T47D (cell line): ENCODE data around the gene SMG7.

ENCODE experiments used
- DNase-seq, 2 experiments: peaks; one replicate each; pipeline versions ENCODE4 v3.0.0 to v3.0.0-alpha.2; 2011 to 2012; ENCODE audit warnings: low read depth in 1 of 2, low spot score in 1 of 2
- JUND ChIP-seq: IDR thresholded peaks from 2 replicates; pipeline ENCODE4 v1.6.1; 2012; ENCODE audit warnings: low read depth
- in situ Hi-C: cut with HindIII; loops from 2 replicates; pipeline ENCODE4 v1.10.0; 2016; ENCODE audit warnings: low sequenced_read_pairs, low pct_unique_long_range_greater_than_20kb

Gene SMG7

GRCh38 chr1:183583466-183583865, 111.2 kb downstream of the SMG7 start:
- in situ Hi-C loops: no loop called here
- TF ChIP-seq JUND: no peak
- DNase-seq: no peak

DNA sequence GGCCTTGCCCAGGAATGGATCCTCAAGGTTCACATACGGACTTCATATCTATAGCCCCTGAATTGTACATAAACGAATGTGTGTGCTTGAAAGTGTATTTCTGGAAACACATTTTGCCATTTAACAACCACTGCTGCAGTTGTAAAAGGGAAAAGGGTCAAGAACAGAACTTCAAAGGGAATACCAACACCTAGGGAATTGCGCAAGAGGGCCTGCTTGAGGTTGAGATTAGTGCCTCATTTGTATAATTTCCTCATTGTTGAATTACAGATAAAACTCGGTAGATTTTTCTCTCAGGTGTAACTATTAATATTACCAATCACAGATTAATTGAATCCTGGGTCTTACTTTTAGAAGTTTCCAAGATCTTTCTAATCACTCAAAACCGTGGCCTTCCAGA, 111.8 kb downstream of the SMG7 start:
- no peak for TF ChIP-seq JUND
- in situ Hi-C loops: no loop called here

DNA sequence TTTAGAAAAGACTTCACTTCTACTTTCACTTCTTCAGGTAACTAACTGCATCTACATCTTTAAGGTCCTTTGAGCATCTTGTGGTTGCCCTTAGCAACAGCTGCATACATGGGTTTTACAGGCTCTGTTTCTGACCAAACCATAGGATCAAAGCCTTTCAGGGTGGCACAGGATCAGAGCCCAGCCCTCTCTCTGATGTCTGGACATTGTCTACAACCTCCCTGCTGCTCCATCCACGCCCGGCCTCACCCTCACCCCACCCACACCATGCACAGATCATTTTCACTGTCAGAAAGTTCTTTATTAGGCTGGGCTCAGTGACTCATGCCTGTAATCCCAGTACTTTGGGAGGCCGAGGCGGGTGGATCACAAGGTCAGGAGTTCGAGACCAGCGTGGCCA, 112.7 kb downstream of the SMG7 start:
- TF ChIP-seq JUND: no peak
- in situ Hi-C loops: no loop called here
- DNase-seq: no peak

More for the DNA sequence above, 111.8 kb downstream of the SMG7 start:
- no peak for DNase-seq

GRCh38 chr1:183586455-183586854, 114.2 kb downstream of the SMG7 start:
- in situ Hi-C loops: no loop called here
- DNase-seq: no peak
- no peak for TF ChIP-seq JUND

DNA sequence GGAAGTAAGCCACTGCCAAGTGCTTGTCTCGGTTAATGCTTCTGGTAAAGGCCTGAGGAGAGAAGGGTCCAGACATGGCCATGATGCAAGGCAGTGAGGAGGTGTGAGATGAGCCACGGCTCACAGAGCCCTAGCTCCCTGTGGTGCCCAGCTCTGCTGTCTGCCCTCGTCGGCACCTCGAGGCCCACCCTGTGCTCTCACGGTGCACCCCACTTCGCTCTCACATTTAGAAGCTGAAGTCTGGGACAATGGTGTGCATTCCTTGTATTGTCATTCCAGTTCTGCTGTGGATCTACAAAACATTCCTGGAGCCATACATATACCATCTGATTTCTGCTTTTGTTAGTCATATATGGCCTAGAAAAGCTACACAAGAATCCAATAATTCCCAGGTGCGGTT, 114.6 kb downstream of the SMG7 start:
- no peak for TF ChIP-seq JUND
- in situ Hi-C loops: no loop called here
- DNase-seq: no peak

- in situ Hi-C loops: no loop called here
- TF ChIP-seq JUND: no peak
- no peak for DNase-seq
These were observed 116.5 kb downstream of the SMG7 start for GRCh38 chr1:183588827-183589226.

- in situ Hi-C loops: no loop called here
- no peak for TF ChIP-seq JUND
- DNase-seq: no peak
These were observed 117.1 kb downstream of the SMG7 start for GRCh38 chr1:183589384-183589783.

DNA sequence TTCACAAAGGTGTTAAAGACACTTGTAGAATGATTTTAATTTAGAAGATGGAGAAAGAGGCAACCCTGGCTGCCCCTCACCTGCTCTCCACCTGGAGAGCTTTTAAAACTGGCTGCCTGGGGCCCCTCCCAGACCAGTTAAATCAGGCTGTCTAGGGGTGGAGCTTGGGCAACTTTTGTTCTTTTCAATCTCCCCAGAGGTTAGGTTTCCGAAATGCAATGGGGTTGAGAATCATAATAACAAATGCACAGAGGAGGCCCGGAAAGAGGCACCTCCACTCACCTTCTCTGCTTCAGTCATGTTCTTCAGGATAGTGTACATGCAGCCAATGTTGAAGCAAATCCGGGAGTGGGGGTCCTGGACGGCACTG, 117.6 kb downstream of the SMG7 start:
- in situ Hi-C loops: no loop called here
- no peak for TF ChIP-seq JUND
- no peak for DNase-seq

- TF ChIP-seq JUND: no peak
- DNase-seq: no peak
- in situ Hi-C loops: no loop called here
These were observed 118.2 kb downstream of the SMG7 start, which contains the start of gene NCF2 for GRCh38 chr1:183590244-183591191. Gene NCF2 (minus strand): TSS chr1:183590459. CDS start chr1:183590329, 130 bp downstream.

DNA sequence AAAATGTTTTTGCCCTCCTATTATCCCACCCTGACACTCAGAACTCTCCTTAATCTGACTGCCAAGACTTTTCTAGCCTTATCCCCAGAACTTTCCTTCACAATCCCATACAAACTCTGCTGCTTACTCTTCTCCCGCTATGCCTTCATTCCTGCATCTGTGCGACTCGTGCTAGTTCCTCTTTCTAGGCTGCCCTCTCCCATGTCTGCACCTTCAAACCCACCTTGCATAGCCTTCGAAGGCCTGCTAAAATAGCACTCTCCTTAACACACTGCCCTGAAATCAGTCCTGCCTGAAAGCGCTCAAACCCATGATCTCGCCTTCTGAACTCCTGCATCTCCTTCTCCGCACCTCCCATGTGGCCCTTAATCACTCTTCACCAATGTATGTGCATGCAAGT, 120.4 kb downstream of the SMG7 start:
- DNase-seq: no peak
- in situ Hi-C loops: no loop called here
- no peak for TF ChIP-seq JUND

- in situ Hi-C loops: no loop called here
- DNase-seq: no peak
- no peak for TF ChIP-seq JUND
These were observed 121.1 kb downstream of the SMG7 start for GRCh38 chr1:183593356-183593755.

- in situ Hi-C loops: no loop called here
- no peak for DNase-seq
- TF ChIP-seq JUND: no peak
These were observed 123.2 kb downstream of the SMG7 start for GRCh38 chr1:183595537-183595936.

DNA sequence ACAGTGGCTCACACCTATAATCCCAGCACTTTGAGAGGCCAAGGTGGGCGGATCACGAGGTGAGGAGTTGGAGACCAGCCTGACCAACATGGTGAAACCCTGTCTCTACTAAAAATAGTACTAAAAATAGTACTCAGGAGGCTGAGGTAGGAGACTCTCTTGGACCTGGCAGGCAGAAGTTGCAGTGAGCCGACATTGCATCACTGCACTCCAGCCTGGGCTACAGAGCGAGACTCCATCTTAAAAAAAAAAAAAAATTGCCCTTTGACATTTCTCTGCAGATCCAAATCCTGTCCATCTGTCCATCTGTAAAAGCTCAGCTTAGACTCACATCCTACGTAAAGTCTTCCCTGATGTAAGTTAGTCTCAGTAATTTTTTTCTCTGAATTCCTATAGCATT, 124.2 kb downstream of the SMG7 start:
- no peak for TF ChIP-seq JUND
- DNase-seq: no peak
- in situ Hi-C loops: no loop called here

DNA sequence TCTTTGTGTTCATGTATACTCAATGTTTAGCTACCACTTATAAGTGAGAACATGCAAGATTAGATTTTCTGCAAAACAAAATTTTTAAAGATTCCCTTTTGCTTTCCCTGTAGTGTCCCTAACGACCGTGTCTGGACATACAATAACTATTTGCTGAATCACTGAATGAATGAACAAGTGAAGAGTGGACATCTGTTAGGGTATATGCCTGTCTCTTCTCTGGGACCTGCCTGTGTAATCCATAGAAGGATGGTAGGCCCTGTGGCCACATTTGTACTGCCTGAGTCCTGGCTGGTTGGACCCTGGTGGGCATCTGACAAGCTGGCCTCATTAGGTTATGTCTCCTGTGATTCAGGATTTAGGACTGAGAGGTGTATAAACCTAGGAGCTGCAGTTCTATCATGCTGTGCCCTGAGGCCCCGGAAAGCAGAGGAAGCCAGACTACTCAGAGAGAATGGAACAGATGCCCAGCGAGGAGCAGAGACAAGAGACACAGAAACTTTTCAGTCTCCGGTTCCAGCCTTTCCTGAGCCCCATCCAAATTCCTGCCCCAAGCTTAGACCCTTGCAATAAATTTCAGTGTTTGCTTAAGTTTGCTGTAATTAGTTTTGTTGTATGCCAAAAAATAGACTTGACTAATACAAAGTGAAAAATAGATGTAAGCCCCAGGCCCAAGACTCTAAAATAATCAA, 125.5 kb downstream of the SMG7 start:
- no peak for DNase-seq
- in situ Hi-C loops: no loop called here
- TF ChIP-seq JUND: no peak
